Ovary (tissue), 3 donors: Measurements from ENCODE around the gene PAAF1.

Experiments used
- CTCF ChIP-seq, 3 donors: fragments of 450-650 bp in 2 of 3; fragments of 200-600 bp in 1 of 3; IDR thresholded peaks; one replicate each; pipeline versions ENCODE4 v1.5.1 to v1.8.0; 2016 to 2022; ENCODE audit warnings: antibody characterized with exemption in 3 of 3, mild to moderate bottlenecking in 1 of 3
- POLR2A ChIP-seq: fragments of 450-650 bp; IDR thresholded peaks from one replicate; pipeline ENCODE4 v1.6.1; 2017; ENCODE audit warnings: antibody characterized with exemption, mild to moderate bottlenecking, moderate library complexity
- donor health status: DM: no; HTN: no; CAD: no.

- TF ChIP-seq POLR2A = no peak
- TF ChIP-seq CTCF (IDR thresholded peaks at IDR 0.05) = no peak
These were observed 37.5 kb downstream of the PAAF1 start for GRCh38 chr11:73914284-73914683.
